Measurements from ENCODE around the gene CRLF1. TPM values are rescaled to one million over a fixed set of nuclear protein-coding genes. Genes with fewer than 3 reads are reported as not detected.

The CRLF1 gene
- total RNA-seq, 1 donor from 2014 or later = not detected

- intact Hi-C loops (cut with micrococcal nuclease) = no loop called here
- ATAC-seq (ENCODE audit: low read depth) = no peak
- Mint-ChIP-seq H3K4me3 (no peak overlapping the region), H3K36me3 (ENCODE audit: low read depth) (no peaks in the 10 kb centered on the region), H3K27ac (no peak overlapping the region), H3K27me3 (peaks cover 4% of the 10 kb centered on the region), H3K9me3 (no peaks in the 10 kb centered on the region), H3K4me1 (no peaks in the 10 kb centered on the region)
- DNase-seq = no peak
- POLR2A ChIA-PET = interaction anchor here (0.7 kb wide), 1 partner anchor 592 kb away, joined by 3 read pairs; no protein-coding TSS in a partner anchor
- TF ChIP-seq, protein P1, sequence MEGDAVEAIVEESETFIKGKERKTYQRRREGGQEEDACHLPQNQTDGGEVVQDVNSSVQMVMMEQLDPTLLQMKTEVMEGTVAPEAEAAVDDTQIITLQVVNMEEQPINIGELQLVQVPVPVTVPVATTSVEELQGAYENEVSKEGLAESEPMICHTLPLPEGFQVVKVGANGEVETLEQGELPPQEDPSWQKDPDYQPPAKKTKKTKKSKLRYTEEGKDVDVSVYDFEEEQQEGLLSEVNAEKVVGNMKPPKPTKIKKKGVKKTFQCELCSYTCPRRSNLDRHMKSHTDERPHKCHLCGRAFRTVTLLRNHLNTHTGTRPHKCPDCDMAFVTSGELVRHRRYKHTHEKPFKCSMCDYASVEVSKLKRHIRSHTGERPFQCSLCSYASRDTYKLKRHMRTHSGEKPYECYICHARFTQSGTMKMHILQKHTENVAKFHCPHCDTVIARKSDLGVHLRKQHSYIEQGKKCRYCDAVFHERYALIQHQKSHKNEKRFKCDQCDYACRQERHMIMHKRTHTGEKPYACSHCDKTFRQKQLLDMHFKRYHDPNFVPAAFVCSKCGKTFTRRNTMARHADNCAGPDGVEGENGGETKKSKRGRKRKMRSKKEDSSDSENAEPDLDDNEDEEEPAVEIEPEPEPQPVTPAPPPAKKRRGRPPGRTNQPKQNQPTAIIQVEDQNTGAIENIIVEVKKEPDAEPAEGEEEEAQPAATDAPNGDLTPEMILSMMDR (IDR thresholded peaks at IDR 0.05) = no peak
- CTCF ChIA-PET = no interaction called here
Measured at GRCh38 chr19:18551631-18552030, 55.0 kb downstream of the CRLF1 start.

- intact Hi-C loops (cut with micrococcal nuclease) = loop anchor here (1.0 to 5.0 kb wide), 4 partner anchors 13 to 43 kb away; partner anchors contain the start of genes ELL, KXD1, REX1BD and UBA52
- Mint-ChIP-seq H3K36me3 (ENCODE audit: low read depth) (peaks cover 17% of the 10 kb centered on the region), H3K4me3 (peak overlapping the region; percentile 90), H3K9me3 (no peaks in the 10 kb centered on the region), H3K27me3 (peaks cover 4% of the 10 kb centered on the region), H3K27ac (peak overlapping the region; percentile 90), H3K4me1 (peaks cover 23% of the 10 kb centered on the region)
- ChIA-PET POLR2A (interaction anchor here (1.1 to 3.6 kb wide), 4 partner anchors 13 to 45 kb away, joined by 3 to 47 read pairs (median 15); partner anchors contain the start of genes ELL, KXD1, REX1BD and UBA52), CTCF (interaction anchor here (1.0 to 1.1 kb wide), 3 partner anchors 22 to 45 kb away, joined by 3 to 4 read pairs (median 4); partner anchors contain the start of genes ELL, REX1BD and UBA52)
- DNase-seq = no peak
- TF ChIP-seq, protein P1 (IDR thresholded peaks at IDR 0.05) = no peak
- peak; percentile 60 for ATAC-seq (ENCODE audit: low read depth)
Measured at GRCh38 chr19:18543814-18544475, 62.7 kb downstream of the CRLF1 start.

Other genes starting within 250 kb of the CRLF1 start
- gene GDF15, start 220.6 kb downstream of the CRLF1 start, total RNA-seq = not detected in 2 replicates
- gene LRRC25, start 209.2 kb downstream of the CRLF1 start, total RNA-seq = 0.47 and 0.88 TPM in 2 replicates
- 28.5 and 36.6 TPM in 2 replicates for gene SSBP4, start 187.4 kb downstream of the CRLF1 start, total RNA-seq
- 5.1 and 6.3 TPM in 2 replicates for gene ISYNA1, start 168.7 kb downstream of the CRLF1 start, total RNA-seq
- 29.0 and 32.6 TPM in 2 replicates for gene ELL, start 84.7 kb downstream of the CRLF1 start, total RNA-seq
- gene FKBP8, start 63.2 kb downstream of the CRLF1 start, total RNA-seq = 133 and 140 TPM in 2 replicates
- gene KXD1, start 48.9 kb downstream of the CRLF1 start, total RNA-seq = 82.2 and 88.8 TPM in 2 replicates
- 1,962 and 2,164 TPM in 2 replicates for gene UBA52, start 34.9 kb downstream of the CRLF1 start, total RNA-seq
- gene REX1BD, start 18.0 kb downstream of the CRLF1 start, total RNA-seq = 83.7 and 85.9 TPM in 2 replicates
- gene TMEM59L, start 6.1 kb upstream of the CRLF1 start, total RNA-seq = 0.64 TPM in 1 of 2 replicates, not detected in the other
- 10.9 and 11.3 TPM in 2 replicates for gene KLHL26, start 30.2 kb upstream of the CRLF1 start, total RNA-seq
- 13.1 and 15.5 TPM in 2 replicates for gene CRTC1, start 76.9 kb upstream of the CRLF1 start, total RNA-seq
- gene COMP, start 184.5 kb upstream of the CRLF1 start, total RNA-seq = 0.10 and 0.16 TPM in 2 replicates
- gene UPF1, start 225.2 kb upstream of the CRLF1 start, total RNA-seq = 93.2 and 107 TPM in 2 replicates